ENCODE measurements around the gene ZC3H14. TPM values are rescaled to one million over a fixed set of nuclear protein-coding genes. Genes with fewer than 3 reads are reported as not detected.
A peak's percentile ranks its signal among the peaks of the same experiment; 100 is the strongest.

ZC3H14 gene
- total RNA-seq, 1 donor from 2014 or later = 44.1 TPM

DNA sequence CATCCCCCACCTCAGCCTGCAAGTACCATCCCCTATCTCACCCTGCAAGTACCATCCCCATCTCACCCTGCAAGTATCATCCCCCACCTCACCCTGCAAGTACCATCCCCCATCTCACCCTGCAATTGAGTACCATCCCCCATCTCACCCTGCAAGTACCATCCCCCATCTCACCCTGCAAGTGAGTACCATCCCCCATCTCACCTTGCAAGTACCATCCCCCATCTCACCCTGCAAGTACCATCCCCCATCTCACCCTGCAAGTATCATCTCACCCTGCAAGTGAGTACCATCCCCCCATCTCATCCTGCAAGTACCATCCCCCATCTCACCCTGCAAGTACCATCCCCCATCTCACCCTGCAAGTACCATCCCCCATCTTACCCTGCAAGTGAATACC is 45.0 kb downstream of the ZC3H14 start:
- Histone ChIP-seq H3K4me1 (no peaks in the 10 kb centered on the region), H3K9me3 (replicated peaks) (no peaks in the 10 kb centered on the region), H3K27ac (replicated peaks) (no peak overlapping the region), H3K4me3 (no peak overlapping the region), H3K27me3 (ENCODE audit: low read depth) (no peaks in the 10 kb centered on the region), H3K36me3 (peaks cover 92% of the 10 kb centered on the region)
- TF ChIP-seq CTCF (IDR thresholded peaks at IDR 0.05; ENCODE audit: borderline replicate concordance) = no peak
- intact Hi-C loops (cut with micrococcal nuclease) = no loop called here
- no peak for DNase-seq

GRCh38 chr14:88611878-88612277 is 49.0 kb downstream of the ZC3H14 start:
- no peaks in the 10 kb centered on the region for H3K27me3 ChIP-seq (ENCODE audit: low read depth)

DNA sequence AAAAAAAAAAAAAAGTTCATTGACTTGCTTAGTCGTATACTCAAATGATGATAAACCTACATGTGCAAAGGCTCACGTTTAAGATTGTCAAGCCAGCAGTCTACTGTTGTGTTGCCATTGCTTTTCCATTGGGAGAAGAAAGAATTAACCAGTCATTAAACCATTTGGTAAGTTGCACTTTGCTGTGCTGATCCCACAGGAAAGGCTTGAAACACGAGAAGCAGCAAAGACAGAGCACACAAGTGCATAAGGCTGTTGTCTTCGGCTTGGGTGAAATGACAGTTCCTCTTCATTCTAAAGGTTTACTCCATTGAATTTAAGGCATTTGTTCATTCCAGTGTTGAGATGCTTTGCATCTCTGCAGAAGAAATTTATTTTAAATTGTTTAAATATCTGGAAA is 50.1 kb downstream of the ZC3H14 start:
- peaks cover 53% of the 10 kb centered on the region for H3K36me3 ChIP-seq

More at GRCh38 chr14:88611878-88612277, 49.0 kb downstream of the ZC3H14 start:
- TF ChIP-seq CTCF (IDR thresholded peaks at IDR 0.05; ENCODE audit: borderline replicate concordance) = no peak
- H3K4me3 ChIP-seq = no peak overlapping the region
- peaks cover 13% of the 10 kb centered on the region for H3K4me1 ChIP-seq
- no peak for DNase-seq
- H3K9me3 ChIP-seq (replicated peaks) = no peaks in the 10 kb centered on the region
- no peak overlapping the region for H3K27ac ChIP-seq (replicated peaks)
- intact Hi-C loops (cut with micrococcal nuclease) = no loop called here
- peaks cover 57% of the 10 kb centered on the region for H3K36me3 ChIP-seq

GRCh38 chr14:88613552-88614010 is 50.7 kb downstream of the ZC3H14 start:
- H3K27ac ChIP-seq (replicated peaks) = peak overlapping the region; percentile 21
- H3K4me3 ChIP-seq = no peak overlapping the region
- intact Hi-C loops (cut with micrococcal nuclease) = no loop called here
- H3K9me3 ChIP-seq (replicated peaks) = no peaks in the 10 kb centered on the region
- no peak for TF ChIP-seq CTCF (IDR thresholded peaks at IDR 0.05; ENCODE audit: borderline replicate concordance)
- DNase-seq = no peak
- H3K27me3 ChIP-seq (ENCODE audit: low read depth) = no peaks in the 10 kb centered on the region
- peaks cover 48% of the 10 kb centered on the region for H3K36me3 ChIP-seq
- peaks cover 13% of the 10 kb centered on the region for H3K4me1 ChIP-seq

More for the DNA sequence above, 50.1 kb downstream of the ZC3H14 start:
- H3K9me3 ChIP-seq (replicated peaks) = no peaks in the 10 kb centered on the region
- no peak overlapping the region for H3K4me3 ChIP-seq
- peaks cover 13% of the 10 kb centered on the region for H3K4me1 ChIP-seq
- no peak for DNase-seq
- intact Hi-C loops (cut with micrococcal nuclease) = no loop called here
- TF ChIP-seq CTCF (IDR thresholded peaks at IDR 0.05; ENCODE audit: borderline replicate concordance) = no peak
- no peaks in the 10 kb centered on the region for H3K27me3 ChIP-seq (ENCODE audit: low read depth)
- H3K27ac ChIP-seq (replicated peaks) = peak overlapping the region; percentile 21

GRCh38 chr14:88614218-88614907 is 51.5 kb downstream of the ZC3H14 start:
- intact Hi-C loops (cut with micrococcal nuclease) = no loop called here
- Histone ChIP-seq H3K27me3 (ENCODE audit: low read depth) (no peaks in the 10 kb centered on the region), H3K4me3 (no peak overlapping the region), H3K27ac (replicated peaks) (peak overlapping the region; percentile 21), H3K9me3 (replicated peaks) (no peaks in the 10 kb centered on the region), H3K36me3 (peaks cover 41% of the 10 kb centered on the region), H3K4me1 (peaks cover 13% of the 10 kb centered on the region)
- TF ChIP-seq CTCF (IDR thresholded peaks at IDR 0.05; ENCODE audit: borderline replicate concordance) = no peak
- no peak for DNase-seq
